Erythroblast (primary cell): ENCODE measurements around the gene UQCRQ.
A peak's percentile ranks its signal among the peaks of the same experiment; 100 is the strongest.

Source experiments
- DNase-seq, 2 experiments: peaks; one replicate each; lab custom pipeline; 2025; lab: John Stamatoyannopoulos, UW
- GATA1 ChIP-seq: IDR thresholded peaks from 2 replicates; pipeline ENCODE4 v1.6.1; 2011; ENCODE audit warnings: low read depth, mild to moderate bottlenecking, control low read depth, low read length, moderate library complexity
- POLR2A ChIP-seq: IDR thresholded peaks from 2 replicates; pipeline ENCODE4 v1.6.1; 2011; ENCODE audit warnings: mild to moderate bottlenecking, low read length

Gene UQCRQ

GRCh38 chr5:132827943-132828673, 38.3 kb upstream of the UQCRQ start:
- TF ChIP-seq GATA1 (no peak), POLR2A (no peak)
- DNase-seq = no peak

- no peak for DNase-seq
- no peak for TF ChIP-seq GATA1
- no peak for TF ChIP-seq POLR2A
These were observed 37.5 kb upstream of the UQCRQ start for GRCh38 chr5:132828846-132829494.

DNA sequence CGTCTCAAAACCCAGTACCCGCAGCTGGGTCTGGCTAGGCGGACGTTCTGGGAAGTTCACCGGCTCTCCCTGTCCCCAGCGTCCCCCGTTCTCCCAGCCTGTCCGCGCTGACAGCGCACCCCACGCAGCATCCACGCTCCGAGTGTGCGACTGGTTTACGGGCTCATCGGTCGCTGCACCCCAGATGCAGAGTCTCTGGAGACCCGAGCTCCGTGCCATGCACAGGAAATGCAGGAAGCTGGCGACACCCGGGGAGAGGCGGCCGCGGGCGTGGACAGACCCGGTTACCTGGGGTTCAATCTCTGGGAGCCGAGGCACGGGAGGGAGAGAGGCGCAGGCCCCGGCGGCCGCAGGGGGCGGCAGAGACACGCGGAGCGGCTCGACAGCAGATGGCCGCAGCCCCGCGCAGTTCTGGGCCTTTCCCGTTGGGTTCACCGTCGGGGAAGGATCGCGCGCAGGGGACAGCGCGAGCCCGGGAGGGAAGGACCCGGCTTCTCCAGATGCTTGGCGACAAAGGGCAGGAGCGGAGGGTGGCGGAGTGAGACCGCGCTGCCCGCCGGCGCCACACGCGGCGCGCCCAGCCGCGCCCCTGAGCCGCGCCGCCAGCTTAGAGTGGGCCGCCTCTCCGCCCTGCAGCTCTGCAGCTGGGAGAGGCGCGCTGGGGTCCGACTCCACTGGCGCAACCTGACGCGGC, 36.6 kb upstream of the UQCRQ start:
- DNase-seq = peak; percentile 72 to 81
- no peak for TF ChIP-seq GATA1
- TF ChIP-seq POLR2A = no peak

- DNase-seq = peak; percentile 50 to 57
- TF ChIP-seq POLR2A = no peak
These were observed 35.9 kb upstream of the UQCRQ start, which contains the start of gene SHROOM1 for GRCh38 chr5:132830436-132831094. SHROOM1 (minus strand) TSS chr5:132830647; CDS start chr5:132826140, 4,507 bp downstream.

GRCh38 chr5:132831095-132831860, 35.2 kb upstream of the UQCRQ start:
- TF ChIP-seq GATA1 (no peak), POLR2A (no peak)
- DNase-seq = no peak

GRCh38 chr5:132832612-132833011, 33.8 kb upstream of the UQCRQ start:
- no peak for DNase-seq
- TF ChIP-seq GATA1 (no peak), POLR2A (no peak)

DNA sequence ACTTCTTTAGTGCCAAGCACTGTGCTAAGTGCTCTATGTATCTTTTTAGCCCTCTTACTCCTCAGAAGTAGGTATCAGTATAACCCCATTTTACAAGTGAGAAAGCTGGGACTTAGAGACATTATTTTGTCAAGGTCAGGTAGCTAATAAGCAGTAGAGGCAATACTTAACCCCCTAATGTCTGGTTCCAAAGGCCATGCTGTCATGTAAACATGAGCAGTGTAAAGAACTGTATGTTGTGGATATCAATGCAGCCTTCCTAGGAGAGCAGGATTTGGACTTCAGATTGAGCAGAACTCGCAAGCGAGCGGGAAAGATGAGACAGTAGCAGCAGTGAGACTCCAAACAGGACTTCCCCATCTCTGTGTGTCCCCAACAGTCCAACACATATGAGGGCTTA, 32.4 kb upstream of the UQCRQ start:
- DNase-seq = no peak
- TF ChIP-seq POLR2A (no peak), GATA1 (no peak)

DNA sequence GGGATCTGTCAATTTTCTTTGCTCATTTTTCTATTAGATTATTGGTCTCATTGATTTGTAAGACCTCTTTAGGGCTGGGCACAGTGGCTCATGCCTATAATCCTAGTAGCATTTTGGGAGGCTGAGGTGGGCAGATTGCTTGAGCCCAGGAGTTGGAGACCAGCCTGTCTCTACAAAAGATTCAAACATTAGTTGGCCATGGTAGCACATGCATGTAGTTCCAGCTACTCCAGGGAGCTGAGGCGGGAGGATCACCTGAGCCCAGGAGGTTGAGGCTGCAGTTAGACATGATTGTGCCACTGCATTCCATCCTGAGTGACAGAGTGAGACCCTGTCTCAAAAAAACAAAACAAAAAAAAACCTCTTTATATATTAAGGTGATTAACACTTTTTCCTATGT, 29.6 kb upstream of the UQCRQ start:
- TF ChIP-seq POLR2A (no peak), GATA1 (no peak)
- DNase-seq = no peak

DNA sequence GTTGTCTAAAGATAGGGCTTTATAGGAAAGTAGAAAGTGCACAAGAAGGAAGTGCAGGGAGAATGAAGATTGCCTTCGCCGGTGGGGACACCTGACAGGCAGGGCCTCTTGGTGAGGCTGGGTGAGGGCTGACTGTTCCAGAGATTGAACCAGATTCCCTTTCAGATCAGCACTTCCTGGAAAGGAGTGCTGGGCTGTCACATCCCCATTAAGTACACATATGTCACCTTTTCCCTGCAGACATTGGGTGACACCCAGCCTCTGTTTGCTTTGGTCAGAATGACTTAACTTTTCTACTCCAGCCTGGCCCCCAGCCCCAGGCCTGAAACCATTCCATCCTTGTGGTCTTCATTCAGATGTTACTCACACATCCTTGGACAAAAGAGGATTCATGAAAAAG, 28.6 kb upstream of the UQCRQ start:
- no peak for DNase-seq
- TF ChIP-seq GATA1 = no peak
- TF ChIP-seq POLR2A = no peak

DNA sequence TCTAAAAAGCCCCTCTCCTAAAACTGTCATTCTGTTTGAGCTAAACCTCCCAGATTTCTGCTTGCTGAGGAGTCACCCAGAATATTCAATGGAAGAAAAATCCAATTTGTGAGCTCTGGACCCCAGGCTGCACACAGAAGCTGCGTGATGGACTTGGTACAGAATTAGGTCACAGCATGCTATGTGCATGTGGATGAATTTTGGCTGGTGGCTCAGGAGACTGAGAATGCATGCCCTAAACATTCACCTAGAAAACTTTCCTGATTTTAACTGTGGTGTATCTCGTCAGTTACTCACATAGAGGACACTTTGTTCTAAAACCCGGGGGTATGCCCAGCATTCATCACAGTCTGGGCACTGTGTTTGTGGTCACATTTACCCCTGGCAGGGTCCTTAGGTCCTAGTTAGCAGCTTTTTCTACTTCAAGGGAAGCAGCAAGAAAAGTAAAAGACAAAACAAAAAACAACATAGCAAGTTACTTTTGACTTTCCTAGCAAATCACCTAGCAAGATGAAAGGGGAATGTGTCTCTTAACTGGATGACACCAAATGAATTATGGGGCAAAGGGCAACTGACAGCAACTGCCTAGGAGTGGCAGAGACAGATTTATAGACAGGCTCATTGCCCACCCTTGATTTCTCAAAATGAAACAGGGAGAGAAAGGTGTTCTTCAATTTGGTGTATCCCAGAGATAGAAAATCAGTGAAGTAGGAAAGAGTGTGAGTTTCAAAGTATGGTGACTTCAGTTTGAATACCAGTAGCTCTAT, 27.7 kb upstream of the UQCRQ start:
- TF ChIP-seq GATA1 (no peak), POLR2A (no peak)
- no peak for DNase-seq

DNA sequence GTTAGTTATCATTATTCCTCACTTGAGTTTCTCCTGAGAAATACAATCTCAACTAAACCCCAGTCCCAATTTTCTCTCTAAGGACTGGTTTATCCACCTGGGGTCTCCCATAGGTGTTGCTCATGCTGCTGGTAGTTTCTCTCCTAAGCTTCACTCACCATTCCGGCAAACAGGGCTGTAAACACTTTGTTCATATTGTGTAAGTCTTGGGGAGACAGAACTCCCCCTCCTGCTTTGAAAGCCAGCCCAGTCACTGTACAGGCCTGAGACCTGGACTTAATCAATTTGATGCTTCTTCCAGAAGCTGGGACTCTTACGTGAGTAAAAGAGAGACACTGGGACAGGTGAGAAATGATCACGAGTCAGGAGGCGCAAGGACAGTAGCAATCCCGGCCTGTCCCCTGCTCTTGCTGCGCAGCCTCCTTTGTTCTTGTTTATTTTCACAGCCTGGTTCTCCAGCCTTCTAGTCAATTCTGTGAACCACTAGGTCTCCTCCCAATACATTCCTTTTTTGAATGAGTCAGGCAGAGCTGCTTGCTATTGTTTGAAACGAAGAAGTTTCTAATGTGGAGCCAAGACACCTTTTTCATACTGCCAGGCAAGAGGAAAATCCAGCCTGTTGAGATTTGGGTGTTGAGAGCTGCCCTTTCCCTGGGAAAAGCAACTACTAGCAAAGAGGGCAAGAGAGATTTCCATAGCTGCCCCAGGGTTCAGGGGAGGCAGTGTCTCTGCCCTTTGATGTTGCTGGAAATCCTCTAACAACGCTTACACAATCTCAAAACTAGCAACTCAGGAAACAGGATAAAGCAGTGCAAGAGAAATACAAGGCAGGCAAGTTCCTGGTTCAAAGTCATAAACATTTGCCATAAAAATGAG, 26.8 kb upstream of the UQCRQ start:
- DNase-seq = no peak
- TF ChIP-seq GATA1 (no peak), POLR2A (no peak)

DNA sequence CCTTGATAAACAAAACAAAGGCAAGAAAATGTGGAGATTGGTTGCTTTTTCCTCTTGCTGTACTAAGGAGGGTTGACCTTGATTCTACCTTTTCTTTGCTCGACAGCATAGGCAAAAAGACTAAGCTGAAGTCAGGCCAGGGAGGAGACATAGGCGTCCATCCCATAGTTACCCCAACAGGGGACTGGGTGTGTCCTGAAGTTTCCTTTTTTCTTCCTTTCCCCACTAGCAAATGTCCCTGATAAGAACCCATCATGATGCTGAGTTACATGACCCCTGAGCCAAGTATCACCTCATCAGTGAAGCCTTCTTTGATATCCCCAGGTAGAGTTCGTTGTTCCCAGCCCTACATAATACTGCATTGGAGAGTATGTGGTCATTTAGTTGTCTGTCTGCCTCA, 26.1 kb upstream of the UQCRQ start:
- no peak for DNase-seq
- no peak for TF ChIP-seq GATA1
- no peak for TF ChIP-seq POLR2A
